HEK293T (cell line): ENCODE data around the gene GFRA1.

Experiments
- CTCF ChIA-PET: fragments of 350-600 bp; formaldehyde crosslinking; extraction: SDS; loops from one replicate; lab custom pipeline; 2021; ENCODE audit warnings: antibody characterized with exemption, inconsistent platforms; lab: Yijun Ruan, JAX
- POLR2A ChIA-PET: fragments of 350-600 bp; formaldehyde crosslinking; extraction: SDS; loops from one replicate; lab custom pipeline; 2020; ENCODE audit warnings: antibody characterized with exemption, inconsistent platforms; lab: Yijun Ruan, JAX
- DNase-seq: peaks from one replicate; pipeline ENCODE4 v3.0.0; 2012; ENCODE audit warnings: mixed read lengths; ENCODE audit errors: extremely low spot score
- ARNT ChIP-seq: fragments of 450-650 bp; IDR thresholded peaks from 2 replicates; pipeline ENCODE4 v1.6.1; 2017; ENCODE audit warnings: mild to moderate bottlenecking
- BHLHE40 ChIP-seq: fragments of 450-650 bp; IDR thresholded peaks from 2 replicates; pipeline ENCODE4 v1.6.1; 2016; ENCODE audit warnings: mild to moderate bottlenecking, moderate library complexity, borderline replicate concordance
- CTBP1 ChIP-seq: fragments of 450-650 bp; IDR thresholded peaks from 2 replicates; pipeline ENCODE4 v1.6.1; 2016; ENCODE audit warnings: borderline replicate concordance
- ELF4 ChIP-seq: fragments of 450-650 bp; IDR thresholded peaks from 2 replicates; pipeline ENCODE4 v1.6.1; 2017; ENCODE audit warnings: antibody characterized with exemption
- FOXA1 ChIP-seq: fragments of 450-650 bp; IDR thresholded peaks from 2 replicates; pipeline ENCODE4 v1.6.1; 2016; ENCODE audit warnings: mild to moderate bottlenecking
- FOXK2 ChIP-seq: fragments of 450-650 bp; IDR thresholded peaks from 2 replicates; pipeline ENCODE4 v1.6.1; 2016; ENCODE audit warnings: mild to moderate bottlenecking
- FOXM1 ChIP-seq: fragments of 450-650 bp; IDR thresholded peaks from 2 replicates; pipeline ENCODE4 v1.6.1; 2017; ENCODE audit warnings: mild to moderate bottlenecking, borderline replicate concordance
- HDGF ChIP-seq: fragments of 450-650 bp; IDR thresholded peaks from 2 replicates; pipeline ENCODE4 v1.6.1; 2017; ENCODE audit warnings: antibody characterized with exemption, borderline replicate concordance
- L3MBTL2 ChIP-seq: fragments of 450-650 bp; conservative IDR thresholded peaks from 2 replicates; pipeline ENCODE4 v1.6.1; 2016; ENCODE audit warnings: mild to moderate bottlenecking
- LEF1 ChIP-seq: fragments of 450-650 bp; IDR thresholded peaks from 2 replicates; pipeline ENCODE4 v1.6.1; 2017; ENCODE audit warnings: mild to moderate bottlenecking, borderline replicate concordance
- NFRKB ChIP-seq: fragments of 450-650 bp; IDR thresholded peaks from 2 replicates; pipeline ENCODE4 v1.6.1; 2016; ENCODE audit warnings: mild to moderate bottlenecking, moderate library complexity
- PKNOX1 ChIP-seq: fragments of 450-650 bp; IDR thresholded peaks from 2 replicates; pipeline ENCODE4 v1.6.1; 2016
- SP1 ChIP-seq: fragments of 450-650 bp; IDR thresholded peaks from 2 replicates; pipeline ENCODE4 v1.6.1; 2017
- SUZ12 ChIP-seq: fragments of 450-650 bp; IDR thresholded peaks from 2 replicates; pipeline ENCODE4 v1.6.1; 2016; ENCODE audit warnings: mild to moderate bottlenecking
- TARDBP ChIP-seq: fragments of 450-650 bp; IDR thresholded peaks from 2 replicates; pipeline ENCODE4 v1.6.1; 2016
- ZNF384 ChIP-seq: fragments of 450-650 bp; IDR thresholded peaks from 2 replicates; pipeline ENCODE4 v1.6.1; 2016

Gene GFRA1

GRCh38 chr10:116049974-116050304 lies 223.1 kb downstream of the GFRA1 start:
- ChIA-PET POLR2A (no interaction called here), CTCF (no interaction called here)
- DNase-seq: no peak
- TF ChIP-seq LEF1: no peak
- no peak for TF ChIP-seq ARNT
- TF ChIP-seq TARDBP: no peak
- TF ChIP-seq NFRKB: no peak
- TF ChIP-seq SUZ12: no peak
- TF ChIP-seq ZNF384: no peak
- TF ChIP-seq BHLHE40: no peak
- TF ChIP-seq FOXK2: no peak
- TF ChIP-seq FOXA1: no peak
- TF ChIP-seq PKNOX1: no peak
- TF ChIP-seq HDGF: no peak
- no peak for TF ChIP-seq SP1
- TF ChIP-seq L3MBTL2: no peak
- no peak for TF ChIP-seq ELF4
- TF ChIP-seq FOXM1: no peak
- TF ChIP-seq CTBP1: no peak

GRCh38 chr10:116049158-116049973 lies 223.6 kb downstream of the GFRA1 start:
- TF ChIP-seq L3MBTL2 (no peak), ELF4 (no peak), SP1 (no peak), NFRKB (no peak), ARNT (no peak), LEF1 (no peak), TARDBP (no peak), ZNF384 (no peak), FOXA1 (no peak), PKNOX1 (no peak)
- CTCF ChIA-PET: no interaction called here
- DNase-seq: no peak
- POLR2A ChIA-PET: no interaction called here

GRCh38 chr10:116045366-116046356 lies 227.3 kb downstream of the GFRA1 start:
- TF ChIP-seq ARNT: no peak
- TF ChIP-seq FOXK2: no peak
- TF ChIP-seq PKNOX1: no peak
- no peak for TF ChIP-seq FOXA1
- TF ChIP-seq TARDBP: no peak
- TF ChIP-seq CTBP1: no peak
- ChIA-PET CTCF (interaction anchor here (0.8 kb wide), 1 partner anchor 27 kb away, joined by 3 read pairs; no protein-coding TSS in a partner anchor), POLR2A (no interaction called here)
- DNase-seq: no peak

DNA sequence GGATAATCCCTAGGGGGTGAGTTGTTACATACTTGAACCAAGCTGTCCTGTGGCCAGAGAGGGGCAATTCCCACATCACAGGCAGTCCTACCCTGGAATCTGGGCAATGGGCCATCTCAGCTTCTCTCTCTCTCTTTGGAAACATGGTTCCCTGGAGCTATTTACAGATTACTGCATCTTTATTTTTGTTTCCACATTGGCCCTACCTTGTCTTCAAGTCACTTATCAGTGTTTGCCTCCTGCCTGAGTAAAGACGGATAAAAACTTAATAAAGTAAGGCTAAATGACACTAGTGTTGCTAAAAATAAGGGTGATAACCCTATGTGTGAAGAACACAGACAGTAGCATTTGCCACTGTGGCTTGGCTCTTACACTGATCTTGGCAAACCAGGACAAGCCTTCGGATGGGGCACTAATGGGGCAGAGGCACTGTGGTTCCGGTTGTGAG lies 228.2 kb downstream of the GFRA1 start:
- no peak for TF ChIP-seq SP1
- no peak for TF ChIP-seq ZNF384
- TF ChIP-seq L3MBTL2: no peak
- no peak for TF ChIP-seq CTBP1
- no peak for TF ChIP-seq LEF1
- TF ChIP-seq FOXA1: no peak
- TF ChIP-seq BHLHE40: no peak
- no peak for TF ChIP-seq HDGF
- no peak for TF ChIP-seq TARDBP
- TF ChIP-seq NFRKB: no peak
- no peak for TF ChIP-seq SUZ12
- TF ChIP-seq ARNT: no peak
- no peak for TF ChIP-seq FOXM1
- TF ChIP-seq FOXK2: no peak
- no peak for TF ChIP-seq PKNOX1
- no peak for TF ChIP-seq ELF4
- CTCF ChIA-PET: no interaction called here
- DNase-seq: no peak
- POLR2A ChIA-PET: no interaction called here

DNA sequence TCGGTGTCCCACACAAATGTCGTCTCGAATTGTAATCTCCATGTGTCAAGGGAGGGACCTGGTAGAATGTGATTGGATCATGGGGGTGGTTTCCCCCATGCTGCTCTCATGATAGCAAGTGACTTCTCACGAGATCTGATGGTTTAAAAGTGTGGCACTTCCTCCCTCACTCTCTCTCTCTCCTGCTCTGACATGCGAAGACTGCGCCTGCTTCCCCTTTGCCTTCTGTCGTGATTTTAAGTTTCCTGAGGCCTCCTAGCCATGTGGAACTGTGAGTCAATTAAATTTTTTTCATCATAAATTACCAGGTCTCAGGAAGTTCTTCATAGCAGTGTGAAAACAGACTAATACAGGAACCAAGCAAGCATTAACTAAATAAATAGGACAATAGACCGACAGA lies 229.1 kb downstream of the GFRA1 start:
- ChIA-PET POLR2A (no interaction called here), CTCF (no interaction called here)
- TF ChIP-seq ZNF384 (no peak), CTBP1 (no peak), L3MBTL2 (no peak), BHLHE40 (no peak), FOXK2 (no peak), SP1 (no peak), ELF4 (no peak), FOXA1 (no peak), PKNOX1 (no peak), LEF1 (no peak), ARNT (no peak), SUZ12 (no peak), TARDBP (no peak), NFRKB (no peak), HDGF (no peak)
- no peak for DNase-seq
